Stomach (tissue), 9 donors: ENCODE data around the gene NPY1R. TPM values are rescaled to one million over a fixed set of nuclear protein-coding genes. Genes with fewer than 3 reads are reported as not detected.
A peak's percentile ranks its signal among the peaks of the same experiment; 100 is the strongest.

Experiments used
- DNase-seq, 2 donors: peaks; one replicate each; pipeline versions ENCODE4 v3.0.0 to v3.0.0-alpha.2; 2013 to 2019
- H3K27ac ChIP-seq, 5 donors: fragments of 200-600 bp in 4 of 5; sonication (generic) in 4 of 5; one replicate each; pipeline ENCODE4 v1.5.1; 2013 to 2019; ENCODE audit warnings: mild to moderate bottlenecking in 1 of 5, moderate library complexity in 1 of 5
- H3K27me3 ChIP-seq, 3 donors: fragments of 200-600 bp; sonication (generic); one replicate each; pipeline ENCODE4 v1.5.1; 2017 to 2019; ENCODE audit warnings: mixed run types in 1 of 3
- H3K36me3 ChIP-seq, 4 donors: fragments of 200-600 bp; sonication (generic); 1 replicate in 3 of 4; 2 replicates in 1 of 4; pipeline ENCODE4 v1.5.1; 2016 to 2019
- H3K4me1 ChIP-seq, 4 donors: fragments of 200-600 bp; sonication (generic); one replicate each; pipeline ENCODE4 v1.5.1; 2016 to 2019
- H3K4me3 ChIP-seq, 4 donors: fragments of 200-600 bp; sonication (generic) in 3 of 4; one replicate each; pipeline ENCODE4 v1.5.1; 2016 to 2019; ENCODE audit warnings: mild to moderate bottlenecking in 1 of 4
- H3K9me3 ChIP-seq, 4 donors: fragments of 200-600 bp; sonication (generic); one replicate each; pipeline ENCODE4 v1.5.1; 2016 to 2019
- EP300 ChIP-seq: sonication (generic); formaldehyde crosslinking; IDR thresholded peaks from one replicate; pipeline ENCODE4 v1.6.1; 2017; ENCODE audit warnings: antibody characterized with exemption
- POLR2A ChIP-seq, 4 donors: fragments of 450-650 bp; IDR thresholded peaks; one replicate each; pipeline ENCODE4 v1.6.1; 2016; ENCODE audit warnings: antibody characterized with exemption in 4 of 4, control low read depth in 2 of 4, mild to moderate bottlenecking in 1 of 4, moderate library complexity in 1 of 4
- POLR2AphosphoS5 ChIP-seq, 3 donors: sonication (generic); formaldehyde crosslinking; IDR thresholded peaks; one replicate each; pipeline ENCODE4 v1.6.1; 2016; ENCODE audit warnings: antibody characterized with exemption in 3 of 3
- WGBS, 5 donors: extraction: QIAGEN DNeasy Blood & Tissue Kit in 3 of 5; methylation state at CpG; one replicate each; pipeline versions ENCODE4 v1.1.5 to v1.1.7; 2013 to 2018; 5-methylcytosine and 5-hydroxymethylcytosine counted together
- intact Hi-C: fragments of 100-400 bp; cut with DNase I; formaldehyde crosslinking; loops from one replicate; pipeline ENCODE4 v1.15.1; 2023; ENCODE audit warnings: low total_unique reads
- polyA plus RNA-seq, 3 donors: library from polyadenylated mRNA; stranded (reverse); fragments of 200-250 nt; gene quantifications; one replicate each; pipeline ENCODE4 v1.2.3, GENCODE V29; 2013
- total RNA-seq, 5 donors: library from RNA; depleted of rRNA; stranded (reverse); fragments of >200 nt; gene quantifications; one replicate each; pipeline versions ENCODE4 v1.1.0 to v1.2.3, GENCODE V29; 2014 to 2016
- TF ChIP-seq, protein P1 (sequence below), 7 experiments: fragments of 450-650 bp in 4 of 7; fragments of 200-600 bp in 3 of 7; sonication (generic) in 3 of 7; IDR thresholded peaks; one replicate each; pipeline ENCODE4 v1.5.1; 2016 to 2019; ENCODE audit warnings: antibody characterized with exemption in 7 of 7, control low read depth in 2 of 7, mild to moderate bottlenecking in 1 of 7
- donor health status: healthy with polysubstance abuse.
- donor health status: Bipolar disorder and iron deficiency.
- donor health status: healthy.

Gene NPY1R
- total and polyA plus RNA-seq, 8 donors: 0.33 to 21.6 (median 1.7) TPM; not detected in 2

DNA sequence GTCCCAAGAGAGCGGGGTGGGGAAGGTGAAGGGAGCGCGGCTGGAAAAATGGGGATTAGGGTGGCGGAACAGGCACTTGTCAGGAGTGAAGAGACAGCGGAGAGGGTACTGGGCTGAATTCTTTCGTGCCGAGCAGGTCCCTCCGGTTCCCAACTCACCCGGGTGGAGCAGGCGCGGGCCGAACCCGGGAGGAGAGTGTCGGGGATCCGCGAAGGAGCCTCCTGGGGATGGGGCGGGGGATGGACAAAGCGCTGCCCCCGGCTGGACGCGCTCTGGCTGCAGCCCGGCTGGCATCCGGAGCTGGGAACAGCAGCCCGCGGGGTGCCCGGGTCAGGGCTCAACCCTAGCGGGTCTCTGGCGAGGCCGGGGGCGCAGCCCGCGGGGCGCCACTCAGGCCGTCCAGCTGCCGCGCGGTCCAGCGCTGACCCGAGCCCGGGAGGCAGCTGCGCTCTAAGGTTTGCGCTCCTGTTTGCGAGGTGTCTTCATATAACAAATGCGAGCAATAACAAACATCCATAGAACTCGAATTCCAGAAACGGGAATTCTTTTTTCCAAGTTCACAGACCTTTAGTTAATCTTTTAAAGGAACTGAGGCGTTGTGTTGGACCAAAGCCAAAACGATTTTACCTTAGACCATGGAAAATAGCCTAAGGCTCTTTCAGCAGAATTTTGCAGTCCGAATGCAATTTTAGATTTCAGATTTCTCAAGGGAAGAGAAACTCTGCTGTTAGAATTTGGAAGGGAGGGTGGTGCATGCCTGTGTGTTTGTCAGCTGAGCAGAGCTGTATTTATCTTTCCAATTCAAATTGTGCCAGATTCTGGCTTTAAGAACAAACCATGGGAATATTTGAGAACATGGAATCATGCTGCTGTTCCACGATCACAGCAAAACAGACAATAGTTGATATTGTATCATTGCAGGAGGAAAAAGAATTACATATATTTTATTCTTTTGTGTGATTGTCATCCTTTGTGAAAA, 12.0 kb upstream of the NPY1R start:
- TF ChIP-seq, protein P1, sequence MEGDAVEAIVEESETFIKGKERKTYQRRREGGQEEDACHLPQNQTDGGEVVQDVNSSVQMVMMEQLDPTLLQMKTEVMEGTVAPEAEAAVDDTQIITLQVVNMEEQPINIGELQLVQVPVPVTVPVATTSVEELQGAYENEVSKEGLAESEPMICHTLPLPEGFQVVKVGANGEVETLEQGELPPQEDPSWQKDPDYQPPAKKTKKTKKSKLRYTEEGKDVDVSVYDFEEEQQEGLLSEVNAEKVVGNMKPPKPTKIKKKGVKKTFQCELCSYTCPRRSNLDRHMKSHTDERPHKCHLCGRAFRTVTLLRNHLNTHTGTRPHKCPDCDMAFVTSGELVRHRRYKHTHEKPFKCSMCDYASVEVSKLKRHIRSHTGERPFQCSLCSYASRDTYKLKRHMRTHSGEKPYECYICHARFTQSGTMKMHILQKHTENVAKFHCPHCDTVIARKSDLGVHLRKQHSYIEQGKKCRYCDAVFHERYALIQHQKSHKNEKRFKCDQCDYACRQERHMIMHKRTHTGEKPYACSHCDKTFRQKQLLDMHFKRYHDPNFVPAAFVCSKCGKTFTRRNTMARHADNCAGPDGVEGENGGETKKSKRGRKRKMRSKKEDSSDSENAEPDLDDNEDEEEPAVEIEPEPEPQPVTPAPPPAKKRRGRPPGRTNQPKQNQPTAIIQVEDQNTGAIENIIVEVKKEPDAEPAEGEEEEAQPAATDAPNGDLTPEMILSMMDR (IDR thresholded peaks at IDR 0.05): no peak
- H3K27ac ChIP-seq: peak overlapping the region in 2 of 5 donors; percentile 2 to 41
- intact Hi-C loops: no loop called here
- peak overlapping the region; percentile 37 to 52 (median 39) for H3K4me3 ChIP-seq
- 2 to 5% (median 4%) methylated on average over 27 to 50 of the region's 50 CpGs for WGBS, 5 donors
- H3K36me3 ChIP-seq: no peaks in the 10 kb centered on the region
- H3K4me1 ChIP-seq: peaks cover 12 to 20% (median 17%) of the 10 kb centered on the region in 4 donors
- H3K27me3 ChIP-seq: peaks cover 6 to 62% (median 32%) of the 10 kb centered on the region in 3 donors
- DNase-seq: peak in 1 of 2 donors; percentile 34
- no peaks in the 10 kb centered on the region for H3K9me3 ChIP-seq

DNA sequence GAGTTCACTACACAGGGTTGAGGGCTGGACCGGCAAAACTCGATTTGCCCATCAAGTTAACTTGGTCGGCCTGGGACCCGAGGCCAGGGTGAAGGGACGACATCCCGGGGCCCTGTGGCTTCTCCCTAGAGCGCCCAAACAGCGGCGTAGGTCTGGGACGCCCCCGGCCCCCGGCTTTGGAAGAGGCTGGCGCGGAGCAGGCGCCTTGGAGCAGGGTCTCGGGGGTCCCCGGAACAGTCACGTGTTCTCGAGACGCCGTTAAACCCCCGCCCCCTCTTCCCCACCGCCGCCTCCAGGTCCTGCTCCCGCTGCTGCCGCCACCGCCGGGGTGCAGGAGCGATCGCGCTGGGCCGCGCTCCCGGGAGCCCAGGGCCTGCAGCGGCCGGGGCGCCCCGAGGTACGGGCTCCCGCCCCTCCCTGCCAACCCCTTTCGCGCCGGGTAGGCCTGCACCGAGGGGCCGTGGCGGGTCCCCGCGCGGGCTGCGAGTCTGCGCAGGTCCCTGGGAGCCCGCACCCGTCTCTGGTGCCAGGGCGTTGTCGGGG, 11.3 kb upstream of the NPY1R start, which contains the start of gene NPY5R:
Gene NPY5R, plus strand, starts transcription at position 289 of the 543 bp plus-strand sequence. CDS start 6,382 bp downstream, outside the sequence.
- no peaks in the 10 kb centered on the region for H3K9me3 ChIP-seq
- H3K27me3 ChIP-seq: peaks cover 6 to 62% (median 32%) of the 10 kb centered on the region in 3 donors
- peak within 1 kb of the TSS in 2 of 5 donors; percentile 2 to 41 for H3K27ac ChIP-seq
- H3K4me1 ChIP-seq: peaks cover 12 to 20% (median 17%) of the 10 kb centered on the region in 4 donors
- 2 to 5% (median 3%) methylated on average over 6 to 55 of the region's 55 CpGs for WGBS, 5 donors
- TF ChIP-seq EP300 (no peak), POLR2A (IDR thresholded peaks at IDR 0.05) (no peak), POLR2AphosphoS5 (IDR thresholded peaks at IDR 0.05) (no peak)
- TF ChIP-seq, protein P1 (IDR thresholded peaks at IDR 0.05): no peak
- DNase-seq: no peak
- intact Hi-C loops: no loop called here
- peak within 1 kb of the TSS; percentile 37 to 52 (median 39) for H3K4me3 ChIP-seq
- no peaks in the 10 kb centered on the region for H3K36me3 ChIP-seq

DNA sequence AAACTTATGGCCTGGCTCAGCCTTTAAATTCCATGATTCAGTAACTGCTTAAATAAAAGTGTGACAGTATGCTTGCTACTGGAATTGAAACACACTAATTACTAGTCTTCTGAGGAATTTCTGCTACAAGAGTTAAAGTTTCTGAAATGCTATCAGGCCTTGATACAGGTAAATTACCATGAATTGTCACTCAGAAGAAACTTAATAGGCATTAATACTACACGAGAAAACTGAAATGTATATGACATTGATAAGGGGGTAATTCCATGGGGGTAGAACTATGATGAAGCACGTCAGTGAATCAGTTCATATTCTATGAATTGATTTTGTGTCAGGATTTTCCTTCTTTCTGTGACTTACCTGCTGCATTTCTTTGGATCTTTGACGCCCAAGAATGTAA, 3.0 kb upstream of the NPY1R start:
- Histone ChIP-seq H3K4me1 (peaks cover 7 to 27% (median 22%) of the 10 kb centered on the region in 4 donors), H3K27ac (no peak overlapping the region), H3K27me3 (peaks cover 0 to 42% (median 27%) of the 10 kb centered on the region in 3 donors), H3K9me3 (no peaks in the 10 kb centered on the region), H3K36me3 (no peaks in the 10 kb centered on the region), H3K4me3 (no peak overlapping the region)
- 77 to 85% (median 81%) methylated on average over 3 of the region's 3 CpGs for WGBS, 5 donors
- TF ChIP-seq POLR2A (IDR thresholded peaks at IDR 0.05) (no peak), POLR2AphosphoS5 (IDR thresholded peaks at IDR 0.05) (no peak), EP300 (no peak)
- TF ChIP-seq, protein P1 (IDR thresholded peaks at IDR 0.05): no peak
- intact Hi-C loops: loop anchor here (5.0 kb wide), 1 partner anchor 228 kb away; no protein-coding TSS in a partner anchor
- no peak for DNase-seq

- 0 to 3% (median 2%) methylated on average over 45 to 58 of the region's 58 CpGs for WGBS, 5 donors
- no peak for TF ChIP-seq POLR2A (IDR thresholded peaks at IDR 0.05)
- no peak for TF ChIP-seq POLR2AphosphoS5 (IDR thresholded peaks at IDR 0.05)
- TF ChIP-seq, protein P1 (IDR thresholded peaks at IDR 0.05): no peak
- TF ChIP-seq EP300: no peak
- peaks cover 0 to 51% (median 27%) of the 10 kb centered on the region in 3 donors for H3K27me3 ChIP-seq
These were observed 593 bp downstream of the NPY1R start for GRCh38 chr4:163331629-163332376.

More at GRCh38 chr4:163331629-163332376, 593 bp downstream of the NPY1R start:
- no peaks in the 10 kb centered on the region for H3K36me3 ChIP-seq
- peak overlapping the region in 1 of 5 donors; percentile 44 for H3K27ac ChIP-seq
- DNase-seq: peak in 1 of 2 donors; percentile 69
- H3K4me3 ChIP-seq: peak overlapping the region; percentile 47 to 55 (median 51)
- intact Hi-C loops: no loop called here
- peaks cover 7 to 27% (median 22%) of the 10 kb centered on the region in 4 donors for H3K4me1 ChIP-seq
- no peaks in the 10 kb centered on the region for H3K9me3 ChIP-seq
